Measurements from ENCODE around the gene MYCL.

The MYCL gene

GRCh38 chr1:39901714-39902459 is at the start of gene MYCL:
Gene MYCL, minus strand, starts transcription at chr1:39901917. Its CDS starts 483 bp downstream, at chr1:39901434.
- peak; percentile 33 to 46 for DNase-seq (ENCODE audit: low spot score in 2 of 2)
- H3K36me3 Mint-ChIP-seq (ENCODE audit: insufficient read depth): no peaks in the 10 kb centered on the region
- H3K4me1 Mint-ChIP-seq: peaks cover 8% of the 10 kb centered on the region
- ATAC-seq (replicated peaks; ENCODE audit: extremely low read depth, poor library complexity, severe bottlenecking): peak; percentile 73
- H3K9me3 Mint-ChIP-seq: no peaks in the 10 kb centered on the region
- no peak within 1 kb of the TSS for H3K27ac Mint-ChIP-seq (ENCODE audit: low read depth)
- peak within 1 kb of the TSS; percentile 71 for H3K4me3 Mint-ChIP-seq
- peaks cover 88% of the 10 kb centered on the region for H3K27me3 Mint-ChIP-seq

GRCh38 chr1:39949891-39950290 is 48.2 kb upstream of the MYCL start:
- no peaks in the 10 kb centered on the region for H3K9me3 Mint-ChIP-seq
- ATAC-seq (replicated peaks; ENCODE audit: extremely low read depth, poor library complexity, severe bottlenecking) (no peak), DNase-seq (ENCODE audit: low spot score in 2 of 2) (no peak)
- no peak overlapping the region for H3K4me3 Mint-ChIP-seq
- H3K27me3 Mint-ChIP-seq: no peaks in the 10 kb centered on the region
- H3K27ac Mint-ChIP-seq (ENCODE audit: low read depth): no peak overlapping the region
- peaks cover 1% of the 10 kb centered on the region for H3K36me3 Mint-ChIP-seq (ENCODE audit: insufficient read depth)
- H3K4me1 Mint-ChIP-seq: peaks cover 8% of the 10 kb centered on the region

GRCh38 chr1:39947260-39947659 is 45.5 kb upstream of the MYCL start:
- DNase-seq (ENCODE audit: low spot score in 2 of 2) (no peak), ATAC-seq (replicated peaks; ENCODE audit: extremely low read depth, poor library complexity, severe bottlenecking) (no peak)
- Mint-ChIP-seq H3K9me3 (no peaks in the 10 kb centered on the region), H3K36me3 (ENCODE audit: insufficient read depth) (no peaks in the 10 kb centered on the region), H3K4me1 (no peaks in the 10 kb centered on the region), H3K4me3 (no peak overlapping the region), H3K27me3 (no peaks in the 10 kb centered on the region), H3K27ac (ENCODE audit: low read depth) (no peak overlapping the region)

GRCh38 chr1:39946216-39946615 is 44.5 kb upstream of the MYCL start:
- H3K4me1 Mint-ChIP-seq: no peaks in the 10 kb centered on the region
- ATAC-seq (replicated peaks; ENCODE audit: extremely low read depth, poor library complexity, severe bottlenecking) (no peak), DNase-seq (ENCODE audit: low spot score in 2 of 2) (no peak)
- H3K36me3 Mint-ChIP-seq (ENCODE audit: insufficient read depth): no peaks in the 10 kb centered on the region
- no peaks in the 10 kb centered on the region for H3K9me3 Mint-ChIP-seq
- no peak overlapping the region for H3K27ac Mint-ChIP-seq (ENCODE audit: low read depth)
- H3K4me3 Mint-ChIP-seq: no peak overlapping the region
- no peaks in the 10 kb centered on the region for H3K27me3 Mint-ChIP-seq

GRCh38 chr1:39944410-39945112 is 42.8 kb upstream of the MYCL start:
- Mint-ChIP-seq H3K4me1 (no peaks in the 10 kb centered on the region), H3K9me3 (no peaks in the 10 kb centered on the region), H3K4me3 (no peak overlapping the region), H3K27ac (ENCODE audit: low read depth) (no peak overlapping the region), H3K27me3 (no peaks in the 10 kb centered on the region), H3K36me3 (ENCODE audit: insufficient read depth) (no peaks in the 10 kb centered on the region)
- DNase-seq (ENCODE audit: low spot score in 2 of 2) (no peak), ATAC-seq (replicated peaks; ENCODE audit: extremely low read depth, poor library complexity, severe bottlenecking) (no peak)

- Mint-ChIP-seq H3K27me3 (no peaks in the 10 kb centered on the region), H3K4me1 (no peaks in the 10 kb centered on the region), H3K9me3 (no peaks in the 10 kb centered on the region), H3K36me3 (ENCODE audit: insufficient read depth) (no peaks in the 10 kb centered on the region), H3K4me3 (no peak overlapping the region), H3K27ac (ENCODE audit: low read depth) (no peak overlapping the region)
- no peak for DNase-seq (ENCODE audit: low spot score in 2 of 2)
- no peak for ATAC-seq (replicated peaks; ENCODE audit: extremely low read depth, poor library complexity, severe bottlenecking)
Measured at GRCh38 chr1:39943471-39944290, 42.0 kb upstream of the MYCL start.

GRCh38 chr1:39940980-39941871 is 39.5 kb upstream of the MYCL start:
- ATAC-seq (replicated peaks; ENCODE audit: extremely low read depth, poor library complexity, severe bottlenecking) (no peak), DNase-seq (ENCODE audit: low spot score in 2 of 2) (no peak)
- Mint-ChIP-seq H3K4me3 (no peak overlapping the region), H3K4me1 (peaks cover 5% of the 10 kb centered on the region), H3K27me3 (no peaks in the 10 kb centered on the region), H3K27ac (ENCODE audit: low read depth) (no peak overlapping the region), H3K9me3 (no peaks in the 10 kb centered on the region), H3K36me3 (ENCODE audit: insufficient read depth) (no peaks in the 10 kb centered on the region)

- Mint-ChIP-seq H3K9me3 (no peaks in the 10 kb centered on the region), H3K4me3 (no peak overlapping the region), H3K27ac (ENCODE audit: low read depth) (no peak overlapping the region), H3K36me3 (ENCODE audit: insufficient read depth) (no peaks in the 10 kb centered on the region), H3K4me1 (peaks cover 5% of the 10 kb centered on the region), H3K27me3 (no peaks in the 10 kb centered on the region)
- DNase-seq (ENCODE audit: low spot score in 2 of 2) (no peak), ATAC-seq (replicated peaks; ENCODE audit: extremely low read depth, poor library complexity, severe bottlenecking) (no peak)
Measured at GRCh38 chr1:39940253-39940652, 38.5 kb upstream of the MYCL start.

GRCh38 chr1:39938856-39939255 is 37.1 kb upstream of the MYCL start:
- Mint-ChIP-seq H3K9me3 (no peaks in the 10 kb centered on the region), H3K27ac (ENCODE audit: low read depth) (no peak overlapping the region), H3K4me1 (peaks cover 5% of the 10 kb centered on the region), H3K27me3 (no peaks in the 10 kb centered on the region), H3K4me3 (no peak overlapping the region), H3K36me3 (ENCODE audit: insufficient read depth) (no peaks in the 10 kb centered on the region)
- DNase-seq (ENCODE audit: low spot score in 2 of 2): no peak
- ATAC-seq (replicated peaks; ENCODE audit: extremely low read depth, poor library complexity, severe bottlenecking): no peak

GRCh38 chr1:39936724-39937491 is 35.2 kb upstream of the MYCL start:
- peaks cover 5% of the 10 kb centered on the region for H3K4me1 Mint-ChIP-seq
- no peaks in the 10 kb centered on the region for H3K9me3 Mint-ChIP-seq
- H3K4me3 Mint-ChIP-seq: no peak overlapping the region
- ATAC-seq (replicated peaks; ENCODE audit: extremely low read depth, poor library complexity, severe bottlenecking): no peak
- no peaks in the 10 kb centered on the region for H3K36me3 Mint-ChIP-seq (ENCODE audit: insufficient read depth)
- H3K27ac Mint-ChIP-seq (ENCODE audit: low read depth): no peak overlapping the region
- no peaks in the 10 kb centered on the region for H3K27me3 Mint-ChIP-seq
- no peak for DNase-seq (ENCODE audit: low spot score in 2 of 2)

GRCh38 chr1:39933956-39934941 is 32.5 kb upstream of the MYCL start:
- Mint-ChIP-seq H3K4me1 (peaks cover 5% of the 10 kb centered on the region), H3K27ac (ENCODE audit: low read depth) (no peak overlapping the region), H3K4me3 (no peak overlapping the region), H3K9me3 (no peaks in the 10 kb centered on the region), H3K36me3 (ENCODE audit: insufficient read depth) (no peaks in the 10 kb centered on the region), H3K27me3 (no peaks in the 10 kb centered on the region)
- ATAC-seq (replicated peaks; ENCODE audit: extremely low read depth, poor library complexity, severe bottlenecking): no peak
- DNase-seq (ENCODE audit: low spot score in 2 of 2): no peak
